ENCODE results near the gene FLT4. TPM values are rescaled to one million over a fixed set of nuclear protein-coding genes. Genes with fewer than 3 reads are reported as not detected.

Gene FLT4
- total and polyA plus RNA-seq, 4 donors = 2.0 to 19.9 (median 7.6) TPM

DNA sequence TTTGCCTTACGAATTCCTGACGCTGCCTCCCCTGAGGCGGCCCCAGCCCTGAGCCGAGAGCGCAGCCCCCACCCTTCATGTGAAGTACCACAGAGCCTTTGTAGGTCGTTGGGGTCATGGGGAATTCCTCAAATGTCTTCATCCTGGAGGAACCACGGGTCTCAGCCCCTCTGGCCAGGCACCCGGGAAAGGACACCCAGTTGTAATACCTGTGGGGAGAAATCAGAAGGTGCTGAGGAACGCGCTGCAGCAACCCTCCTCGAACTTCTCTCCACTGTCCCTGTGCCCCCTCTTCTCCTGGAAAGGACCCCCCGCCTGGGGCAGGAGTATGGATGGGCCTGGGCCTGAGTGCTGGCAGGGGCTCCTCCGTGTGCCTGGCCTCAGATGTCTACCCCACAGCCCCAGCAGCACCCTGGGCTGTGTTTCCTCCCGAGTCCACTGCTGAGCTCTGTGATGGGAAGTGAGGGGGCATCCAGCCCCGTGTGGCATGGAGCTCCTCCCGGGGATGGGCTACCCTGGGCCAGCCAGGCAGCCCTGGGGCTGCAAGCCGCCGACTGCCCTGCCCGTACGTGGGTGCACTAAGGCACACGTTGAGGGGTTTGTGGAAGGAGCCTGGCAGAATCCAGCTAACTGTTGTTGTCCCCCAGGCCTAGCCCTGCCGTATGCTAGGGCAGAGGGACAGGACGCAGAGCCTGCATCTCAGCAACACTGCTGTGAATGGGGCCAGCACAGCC, 39.4 kb downstream of the FLT4 start:
- Histone ChIP-seq H3K27ac (ENCODE audit: low read depth in 1 of 2, low read length in 2 of 2) (no peak overlapping the region), H3K4me3 (ENCODE audit: low read depth in 1 of 3, low read length in 3 of 3) (no peak overlapping the region), H3K4me1 (ENCODE audit: control insufficient read depth in 4 of 4, insufficient read depth in 4 of 4, low read length in 3 of 4) (no peaks in the 10 kb centered on the region), H3K36me3 (ENCODE audit: control insufficient read depth in 4 of 4, insufficient read depth in 3 of 4, low read depth in 1 of 4, low read length in 3 of 4) (no peaks in the 10 kb centered on the region), H3K27me3 (ENCODE audit: control insufficient read depth in 4 of 4, insufficient read depth in 4 of 4, low read length in 3 of 4) (no peaks in the 10 kb centered on the region), H3K9me3 (ENCODE audit: control insufficient read depth in 4 of 4, low read length in 3 of 4) (no peaks in the 10 kb centered on the region), H3K9ac (ENCODE audit: low read depth in 1 of 2, low read length in 2 of 2) (no peak overlapping the region)
- no peak for DNase-seq (ENCODE audit: low spot score)
- no peak for TF ChIP-seq TAF1 (conservative IDR thresholded peaks at IDR 0.05)
- TF ChIP-seq, protein P1, sequence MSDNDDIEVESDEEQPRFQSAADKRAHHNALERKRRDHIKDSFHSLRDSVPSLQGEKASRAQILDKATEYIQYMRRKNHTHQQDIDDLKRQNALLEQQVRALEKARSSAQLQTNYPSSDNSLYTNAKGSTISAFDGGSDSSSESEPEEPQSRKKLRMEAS (IDR thresholded peaks at IDR 0.05) = no peak
- no peak for TF ChIP-seq RAD21 (IDR thresholded peaks at IDR 0.05)
- no peak for TF ChIP-seq NR2F2 (IDR thresholded peaks at IDR 0.05)
- TF ChIP-seq HNF4G (IDR thresholded peaks at IDR 0.05) = no peak
- TF ChIP-seq HNF4A (conservative IDR thresholded peaks at IDR 0.05) = no peak
- TF ChIP-seq EGR1 (IDR thresholded peaks at IDR 0.05; ENCODE audit: low read depth in 2 of 2) = no peak
- TF ChIP-seq, protein P2, sequence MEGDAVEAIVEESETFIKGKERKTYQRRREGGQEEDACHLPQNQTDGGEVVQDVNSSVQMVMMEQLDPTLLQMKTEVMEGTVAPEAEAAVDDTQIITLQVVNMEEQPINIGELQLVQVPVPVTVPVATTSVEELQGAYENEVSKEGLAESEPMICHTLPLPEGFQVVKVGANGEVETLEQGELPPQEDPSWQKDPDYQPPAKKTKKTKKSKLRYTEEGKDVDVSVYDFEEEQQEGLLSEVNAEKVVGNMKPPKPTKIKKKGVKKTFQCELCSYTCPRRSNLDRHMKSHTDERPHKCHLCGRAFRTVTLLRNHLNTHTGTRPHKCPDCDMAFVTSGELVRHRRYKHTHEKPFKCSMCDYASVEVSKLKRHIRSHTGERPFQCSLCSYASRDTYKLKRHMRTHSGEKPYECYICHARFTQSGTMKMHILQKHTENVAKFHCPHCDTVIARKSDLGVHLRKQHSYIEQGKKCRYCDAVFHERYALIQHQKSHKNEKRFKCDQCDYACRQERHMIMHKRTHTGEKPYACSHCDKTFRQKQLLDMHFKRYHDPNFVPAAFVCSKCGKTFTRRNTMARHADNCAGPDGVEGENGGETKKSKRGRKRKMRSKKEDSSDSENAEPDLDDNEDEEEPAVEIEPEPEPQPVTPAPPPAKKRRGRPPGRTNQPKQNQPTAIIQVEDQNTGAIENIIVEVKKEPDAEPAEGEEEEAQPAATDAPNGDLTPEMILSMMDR (IDR thresholded peaks at IDR 0.05; ENCODE audit: low read depth, low read length, missing input control) = no peak
- TF ChIP-seq YY1 (IDR thresholded peaks at IDR 0.05) = no peak
- no peak for TF ChIP-seq FOXA1 (IDR thresholded peaks at IDR 0.05)
- no peak for TF ChIP-seq RXRA (IDR thresholded peaks at IDR 0.05)
- TF ChIP-seq, protein P3, sequence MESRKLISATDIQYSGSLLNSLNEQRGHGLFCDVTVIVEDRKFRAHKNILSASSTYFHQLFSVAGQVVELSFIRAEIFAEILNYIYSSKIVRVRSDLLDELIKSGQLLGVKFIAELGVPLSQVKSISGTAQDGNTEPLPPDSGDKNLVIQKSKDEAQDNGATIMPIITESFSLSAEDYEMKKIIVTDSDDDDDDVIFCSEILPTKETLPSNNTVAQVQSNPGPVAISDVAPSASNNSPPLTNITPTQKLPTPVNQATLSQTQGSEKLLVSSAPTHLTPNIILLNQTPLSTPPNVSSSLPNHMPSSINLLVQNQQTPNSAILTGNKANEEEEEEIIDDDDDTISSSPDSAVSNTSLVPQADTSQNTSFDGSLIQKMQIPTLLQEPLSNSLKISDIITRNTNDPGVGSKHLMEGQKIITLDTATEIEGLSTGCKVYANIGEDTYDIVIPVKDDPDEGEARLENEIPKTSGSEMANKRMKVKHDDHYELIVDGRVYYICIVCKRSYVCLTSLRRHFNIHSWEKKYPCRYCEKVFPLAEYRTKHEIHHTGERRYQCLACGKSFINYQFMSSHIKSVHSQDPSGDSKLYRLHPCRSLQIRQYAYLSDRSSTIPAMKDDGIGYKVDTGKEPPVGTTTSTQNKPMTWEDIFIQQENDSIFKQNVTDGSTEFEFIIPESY (IDR thresholded peaks at IDR 0.05) = no peak
- TF ChIP-seq, protein P4, sequence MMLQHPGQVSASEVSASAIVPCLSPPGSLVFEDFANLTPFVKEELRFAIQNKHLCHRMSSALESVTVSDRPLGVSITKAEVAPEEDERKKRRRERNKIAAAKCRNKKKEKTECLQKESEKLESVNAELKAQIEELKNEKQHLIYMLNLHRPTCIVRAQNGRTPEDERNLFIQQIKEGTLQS (IDR thresholded peaks at IDR 0.05) = no peak
- TF ChIP-seq, protein P5, sequence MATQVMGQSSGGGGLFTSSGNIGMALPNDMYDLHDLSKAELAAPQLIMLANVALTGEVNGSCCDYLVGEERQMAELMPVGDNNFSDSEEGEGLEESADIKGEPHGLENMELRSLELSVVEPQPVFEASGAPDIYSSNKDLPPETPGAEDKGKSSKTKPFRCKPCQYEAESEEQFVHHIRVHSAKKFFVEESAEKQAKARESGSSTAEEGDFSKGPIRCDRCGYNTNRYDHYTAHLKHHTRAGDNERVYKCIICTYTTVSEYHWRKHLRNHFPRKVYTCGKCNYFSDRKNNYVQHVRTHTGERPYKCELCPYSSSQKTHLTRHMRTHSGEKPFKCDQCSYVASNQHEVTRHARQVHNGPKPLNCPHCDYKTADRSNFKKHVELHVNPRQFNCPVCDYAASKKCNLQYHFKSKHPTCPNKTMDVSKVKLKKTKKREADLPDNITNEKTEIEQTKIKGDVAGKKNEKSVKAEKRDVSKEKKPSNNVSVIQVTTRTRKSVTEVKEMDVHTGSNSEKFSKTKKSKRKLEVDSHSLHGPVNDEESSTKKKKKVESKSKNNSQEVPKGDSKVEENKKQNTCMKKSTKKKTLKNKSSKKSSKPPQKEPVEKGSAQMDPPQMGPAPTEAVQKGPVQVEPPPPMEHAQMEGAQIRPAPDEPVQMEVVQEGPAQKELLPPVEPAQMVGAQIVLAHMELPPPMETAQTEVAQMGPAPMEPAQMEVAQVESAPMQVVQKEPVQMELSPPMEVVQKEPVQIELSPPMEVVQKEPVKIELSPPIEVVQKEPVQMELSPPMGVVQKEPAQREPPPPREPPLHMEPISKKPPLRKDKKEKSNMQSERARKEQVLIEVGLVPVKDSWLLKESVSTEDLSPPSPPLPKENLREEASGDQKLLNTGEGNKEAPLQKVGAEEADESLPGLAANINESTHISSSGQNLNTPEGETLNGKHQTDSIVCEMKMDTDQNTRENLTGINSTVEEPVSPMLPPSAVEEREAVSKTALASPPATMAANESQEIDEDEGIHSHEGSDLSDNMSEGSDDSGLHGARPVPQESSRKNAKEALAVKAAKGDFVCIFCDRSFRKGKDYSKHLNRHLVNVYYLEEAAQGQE (IDR thresholded peaks at IDR 0.05) = no peak
- no peak for TF ChIP-seq SP1 (IDR thresholded peaks at IDR 0.05)
- WGBS = 77% methylated on average over 23 of the region's 23 CpGs

DNA sequence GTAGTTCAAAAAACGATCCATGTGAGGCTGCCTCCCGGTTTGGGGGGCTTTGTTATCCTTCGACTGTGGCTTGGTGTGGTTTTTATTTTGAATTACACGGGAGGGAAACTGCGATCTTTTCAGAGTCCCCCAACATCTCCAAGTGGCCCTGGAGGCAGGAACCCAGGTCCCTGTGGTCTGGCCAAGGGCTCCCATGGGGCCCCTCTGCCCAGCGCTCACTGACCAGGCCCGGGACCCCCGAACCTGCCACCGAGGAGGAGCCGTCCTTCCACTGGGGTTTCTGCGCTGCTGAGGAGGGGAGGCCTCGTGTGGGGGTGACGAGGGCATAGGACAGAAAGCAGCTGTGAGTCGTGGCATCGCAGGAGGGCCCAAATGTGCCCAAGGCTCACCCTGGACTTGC, 40.0 kb downstream of the FLT4 start:
- no peak overlapping the region for H3K27ac ChIP-seq (ENCODE audit: low read depth in 1 of 2, low read length in 2 of 2)
- H3K27me3 ChIP-seq (ENCODE audit: control insufficient read depth in 4 of 4, insufficient read depth in 4 of 4, low read length in 3 of 4) = no peaks in the 10 kb centered on the region
- no peak overlapping the region for H3K9ac ChIP-seq (ENCODE audit: low read depth in 1 of 2, low read length in 2 of 2)
- TF ChIP-seq YY1 (IDR thresholded peaks at IDR 0.05) = no peak
- TF ChIP-seq, protein P2 (IDR thresholded peaks at IDR 0.05; ENCODE audit: low read depth, low read length, missing input control) = no peak
- TF ChIP-seq NR2F2 (IDR thresholded peaks at IDR 0.05) = no peak
- TF ChIP-seq TAF1 (conservative IDR thresholded peaks at IDR 0.05) = no peak
- no peak for TF ChIP-seq RAD21 (IDR thresholded peaks at IDR 0.05)
- no peak for TF ChIP-seq HNF4G (IDR thresholded peaks at IDR 0.05)
- TF ChIP-seq GABPA (IDR thresholded peaks at IDR 0.05 in 1 of 2, conservative IDR thresholded peaks at IDR 0.05 in 1 of 2) = no peak
- TF ChIP-seq FOXA1 (IDR thresholded peaks at IDR 0.05) = no peak
- TF ChIP-seq, protein P1 (IDR thresholded peaks at IDR 0.05) = no peak
- TF ChIP-seq EGR1 (IDR thresholded peaks at IDR 0.05; ENCODE audit: low read depth in 2 of 2) = no peak
- TF ChIP-seq SP1 (IDR thresholded peaks at IDR 0.05) = no peak
- no peak for TF ChIP-seq HNF4A (conservative IDR thresholded peaks at IDR 0.05)
- H3K36me3 ChIP-seq (ENCODE audit: control insufficient read depth in 4 of 4, insufficient read depth in 3 of 4, low read depth in 1 of 4, low read length in 3 of 4) = no peaks in the 10 kb centered on the region
- no peak for DNase-seq (ENCODE audit: low spot score)
- no peaks in the 10 kb centered on the region for H3K9me3 ChIP-seq (ENCODE audit: control insufficient read depth in 4 of 4, low read length in 3 of 4)
- H3K4me3 ChIP-seq (ENCODE audit: low read depth in 1 of 3, low read length in 3 of 3) = no peak overlapping the region
- H3K4me1 ChIP-seq (ENCODE audit: control insufficient read depth in 4 of 4, insufficient read depth in 4 of 4, low read length in 3 of 4) = no peaks in the 10 kb centered on the region
- WGBS = 85% methylated on average over 15 of the region's 15 CpGs

All from liver (tissue), 9 donors.